Ectodermal cell (in vitro differentiated cells): ENCODE data around the gene SERINC5.
A peak's percentile ranks its signal among the peaks of the same experiment; 100 is the strongest.
"Not testable (repeated sequence)": the region's sequence is repeated elsewhere in the genome, so short reads cannot be mapped to it uniquely, and the experiment has no call there.

Experiments used
- H3K27ac ChIP-seq: 2 replicates; pipeline ENCODE4 v1.7.0; 2013; ENCODE audit warnings: mild to moderate bottlenecking, low read depth, low read length; ENCODE audit not compliant: insufficient read depth, poor library complexity, severe bottlenecking
- H3K27me3 ChIP-seq: 2 replicates; pipeline ENCODE4 v1.7.0; 2013; ENCODE audit warnings: mild to moderate bottlenecking, low read length; ENCODE audit not compliant: insufficient read depth, control insufficient read depth, poor library complexity, severe bottlenecking
- H3K36me3 ChIP-seq: one replicate; pipeline ENCODE4 v1.7.0; 2013; ENCODE audit warnings: low read length; ENCODE audit not compliant: control insufficient read depth, insufficient read depth
- H3K4me1 ChIP-seq: one replicate; pipeline ENCODE4 v1.7.0; 2013; ENCODE audit warnings: low read length; ENCODE audit not compliant: control insufficient read depth, insufficient read depth
- H3K4me3 ChIP-seq: 2 replicates; pipeline ENCODE4 v1.7.0; 2013; ENCODE audit warnings: low read depth, low read length, control low read depth; ENCODE audit not compliant: insufficient read depth
- H3K9me3 ChIP-seq: 2 replicates; pipeline ENCODE4 v1.7.0; 2013; ENCODE audit warnings: mild to moderate bottlenecking, low read length, moderate library complexity; ENCODE audit not compliant: control insufficient read depth
- WGBS, 2 experiments: methylation state at CpG; one replicate each; pipeline ENCODE4 v1.1.7; 2013; ENCODE audit warnings: missing lambda C conversion rate in 2 of 2; 5-methylcytosine and 5-hydroxymethylcytosine counted together

SERINC5 gene

DNA sequence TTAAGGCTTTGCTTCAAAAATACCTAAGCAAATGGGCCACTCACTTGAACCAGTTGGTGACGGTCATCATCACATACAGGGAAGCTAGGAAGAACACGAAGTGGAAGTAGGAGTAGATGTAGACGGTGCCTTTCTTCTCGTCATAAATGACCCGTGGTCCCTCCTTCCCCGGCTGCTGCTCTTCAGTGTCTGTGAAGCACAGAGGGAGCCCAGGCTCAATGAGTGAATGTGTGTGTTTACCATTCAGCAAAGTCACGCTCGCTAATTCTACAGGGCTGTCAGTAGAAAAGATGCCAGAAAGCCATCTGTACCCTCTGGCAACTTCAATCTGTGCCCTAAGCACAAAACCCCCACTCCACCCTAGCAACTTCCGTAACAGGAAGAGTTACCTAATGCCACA lies 109.8 kb downstream of the SERINC5 start:
- 91 to 95% methylated on average over 9 of the region's 9 CpGs for WGBS, 2 experiments
- no peak overlapping the region for H3K4me3 ChIP-seq
- H3K36me3 ChIP-seq = peaks cover 4% of the 10 kb centered on the region
- no peaks in the 10 kb centered on the region for H3K27me3 ChIP-seq
- peaks cover 21% of the 10 kb centered on the region for H3K4me1 ChIP-seq
- H3K27ac ChIP-seq = no peak overlapping the region
- H3K9me3 ChIP-seq = no peaks in the 10 kb centered on the region

DNA sequence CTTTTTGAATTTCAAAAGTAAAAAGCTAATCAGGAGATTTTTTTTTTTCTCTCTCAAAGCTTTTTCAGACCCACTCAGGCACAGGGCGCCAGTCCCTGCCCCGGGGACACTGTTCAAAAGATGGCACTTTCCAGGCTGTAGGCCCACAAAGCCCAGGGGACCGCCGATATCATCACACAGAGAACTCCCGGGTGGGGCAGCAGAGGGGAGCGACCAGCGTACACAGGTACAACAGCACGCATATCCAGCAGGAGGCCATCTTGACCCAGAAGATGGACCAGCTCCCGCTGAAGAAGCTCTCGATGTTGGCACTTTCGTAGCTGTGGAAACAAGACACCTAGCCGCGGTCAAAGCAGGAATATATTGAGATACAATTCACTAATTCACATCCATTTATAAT lies 112.4 kb downstream of the SERINC5 start:
- Histone ChIP-seq H3K4me3 (no peak overlapping the region), H3K27me3 (no peaks in the 10 kb centered on the region), H3K4me1 (peaks cover 21% of the 10 kb centered on the region), H3K9me3 (no peaks in the 10 kb centered on the region), H3K27ac (no peak overlapping the region), H3K36me3 (no peaks in the 10 kb centered on the region)
- 90 to 92% methylated on average over 13 of the region's 13 CpGs for WGBS, 2 experiments

DNA sequence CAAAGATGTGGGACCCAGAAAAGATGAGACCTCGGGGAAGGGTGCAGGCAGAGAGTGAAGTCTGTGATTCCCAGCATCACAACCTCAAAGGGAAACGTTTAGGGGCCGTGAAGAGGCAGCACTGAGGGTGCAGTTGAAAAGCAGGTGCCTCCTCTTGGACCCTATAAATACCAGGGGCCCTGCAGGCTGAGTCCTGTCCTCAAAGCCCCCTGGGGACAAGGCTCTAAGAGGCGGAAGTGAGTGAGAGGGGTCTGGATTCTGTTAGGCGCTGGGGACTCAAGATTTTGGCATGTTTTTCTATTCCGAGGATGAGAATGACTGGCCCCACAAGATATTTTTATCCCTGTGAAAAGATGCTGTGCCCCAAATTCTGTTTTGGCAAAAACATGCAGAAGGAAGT lies 112.9 kb downstream of the SERINC5 start:
- no peaks in the 10 kb centered on the region for H3K27me3 ChIP-seq
- H3K27ac ChIP-seq = peak overlapping the region; percentile 4
- no peak overlapping the region for H3K4me3 ChIP-seq
- H3K36me3 ChIP-seq = no peaks in the 10 kb centered on the region
- peaks cover 21% of the 10 kb centered on the region for H3K4me1 ChIP-seq
- no peaks in the 10 kb centered on the region for H3K9me3 ChIP-seq
- 70 to 81% methylated on average over 6 of the region's 6 CpGs for WGBS, 2 experiments

DNA sequence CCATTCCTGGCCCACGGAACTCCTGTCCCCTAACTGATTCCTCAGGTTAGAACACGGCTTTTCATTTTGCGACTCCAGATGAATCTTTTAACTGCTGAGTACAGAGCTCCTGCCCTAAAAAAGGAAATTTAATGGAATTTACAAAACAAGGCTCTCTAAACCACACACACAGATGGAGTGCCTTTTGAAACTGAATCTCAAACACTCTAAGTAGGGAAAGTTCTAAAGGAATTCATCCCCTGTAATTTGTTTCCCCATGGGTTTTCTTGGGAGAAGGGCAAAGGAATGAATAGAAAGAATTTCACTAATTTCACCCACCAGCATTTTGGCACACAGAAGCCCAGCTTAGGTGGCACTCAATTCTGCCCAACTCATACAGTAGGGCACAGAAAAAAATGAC lies 114.2 kb downstream of the SERINC5 start:
- H3K27me3 ChIP-seq = no peaks in the 10 kb centered on the region
- H3K4me1 ChIP-seq = peaks cover 21% of the 10 kb centered on the region
- peak overlapping the region; percentile 92 for H3K27ac ChIP-seq
- 9 to 17% methylated on average over 3 of the region's 3 CpGs for WGBS, 2 experiments
- no peak overlapping the region for H3K4me3 ChIP-seq
- H3K36me3 ChIP-seq = no peaks in the 10 kb centered on the region
- no peaks in the 10 kb centered on the region for H3K9me3 ChIP-seq

DNA sequence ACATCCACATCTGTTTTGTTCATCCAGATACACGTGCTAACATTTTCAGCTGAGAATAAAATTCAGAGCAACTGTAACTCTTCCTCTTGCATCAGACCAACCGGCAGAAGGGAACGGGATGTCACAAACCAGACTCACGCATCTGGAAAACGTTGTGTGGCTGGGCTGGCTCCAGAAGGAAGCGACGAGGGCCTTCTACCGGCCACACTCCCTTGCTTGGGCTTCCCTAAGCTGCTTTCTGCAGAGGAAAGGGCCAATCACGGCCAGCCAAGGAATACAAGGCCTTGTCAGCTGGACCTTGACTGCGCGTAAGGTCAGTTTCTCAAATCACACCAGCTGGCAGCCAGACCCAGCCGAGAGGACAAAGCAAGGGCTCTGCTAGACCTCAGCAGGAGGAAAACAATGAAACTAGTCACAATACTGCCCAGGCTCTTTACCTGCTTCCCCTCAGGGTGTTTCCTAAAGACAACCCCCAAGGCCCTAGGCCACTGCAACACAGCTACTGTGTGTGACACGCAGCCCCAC lies 114.6 kb downstream of the SERINC5 start:
- WGBS, 2 experiments = 15% methylated on average over 13 of the region's 13 CpGs
- Histone ChIP-seq H3K4me3 (no peak overlapping the region), H3K4me1 (peaks cover 21% of the 10 kb centered on the region), H3K9me3 (no peaks in the 10 kb centered on the region), H3K36me3 (no peaks in the 10 kb centered on the region), H3K27ac (peak overlapping the region; percentile 92), H3K27me3 (no peaks in the 10 kb centered on the region)

DNA sequence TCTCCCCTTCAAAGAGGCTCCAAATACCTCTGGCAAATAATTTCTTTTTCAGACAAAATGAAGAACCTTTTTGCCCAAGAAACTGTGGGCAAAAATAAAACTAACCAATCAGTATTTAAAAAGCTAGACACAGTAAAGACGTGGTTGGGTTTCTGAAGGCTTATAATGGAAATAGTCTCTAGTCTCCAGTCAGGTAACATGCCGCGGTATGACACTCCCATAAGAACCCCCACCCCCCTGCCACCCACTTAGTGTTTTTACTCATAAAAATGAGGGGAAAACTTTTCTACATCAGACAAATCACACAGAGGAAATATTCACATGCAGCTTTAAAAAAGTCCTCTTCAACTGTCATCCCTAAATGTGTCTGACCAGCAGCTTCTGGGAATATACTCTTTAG lies 115.4 kb downstream of the SERINC5 start:
- no peak overlapping the region for H3K27ac ChIP-seq
- no peaks in the 10 kb centered on the region for H3K27me3 ChIP-seq
- H3K4me3 ChIP-seq = no peak overlapping the region
- WGBS, 2 experiments = 75 to 77% methylated on average over 2 to 3 of the region's 3 CpGs
- H3K4me1 ChIP-seq = peaks cover 21% of the 10 kb centered on the region
- no peaks in the 10 kb centered on the region for H3K36me3 ChIP-seq
- no peaks in the 10 kb centered on the region for H3K9me3 ChIP-seq

DNA sequence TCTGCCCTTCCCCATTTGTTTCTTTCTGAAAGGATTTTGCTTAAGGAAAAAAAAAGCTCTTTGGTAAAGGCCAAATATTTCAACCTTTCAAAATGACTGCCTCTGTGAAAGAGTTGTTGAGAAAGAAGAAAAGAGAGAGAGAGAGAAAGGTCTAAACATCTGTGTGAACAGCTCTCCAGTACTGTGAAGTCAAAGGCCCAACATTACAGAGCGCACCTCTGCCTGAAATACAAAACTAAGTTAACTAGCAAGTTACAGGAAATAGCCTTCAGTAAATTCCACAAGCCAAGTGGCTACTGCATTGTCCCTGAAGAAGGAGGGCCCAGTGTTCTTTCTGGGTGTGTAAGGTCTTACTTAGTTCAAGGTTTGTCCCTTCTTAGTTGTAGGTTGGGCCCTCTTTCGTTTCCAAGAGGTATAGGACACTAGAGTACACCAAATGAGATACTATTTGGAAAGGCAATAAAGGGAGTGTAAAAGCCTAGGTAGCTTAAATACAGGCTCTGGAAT lies 116.3 kb downstream of the SERINC5 start:
- no peaks in the 10 kb centered on the region for H3K36me3 ChIP-seq
- H3K27me3 ChIP-seq = no peaks in the 10 kb centered on the region
- H3K27ac ChIP-seq = no peak overlapping the region
- no peaks in the 10 kb centered on the region for H3K9me3 ChIP-seq
- 90 to 94% methylated on average over 2 of the region's 2 CpGs for WGBS, 2 experiments
- peaks cover 25% of the 10 kb centered on the region for H3K4me1 ChIP-seq
- H3K4me3 ChIP-seq = no peak overlapping the region

DNA sequence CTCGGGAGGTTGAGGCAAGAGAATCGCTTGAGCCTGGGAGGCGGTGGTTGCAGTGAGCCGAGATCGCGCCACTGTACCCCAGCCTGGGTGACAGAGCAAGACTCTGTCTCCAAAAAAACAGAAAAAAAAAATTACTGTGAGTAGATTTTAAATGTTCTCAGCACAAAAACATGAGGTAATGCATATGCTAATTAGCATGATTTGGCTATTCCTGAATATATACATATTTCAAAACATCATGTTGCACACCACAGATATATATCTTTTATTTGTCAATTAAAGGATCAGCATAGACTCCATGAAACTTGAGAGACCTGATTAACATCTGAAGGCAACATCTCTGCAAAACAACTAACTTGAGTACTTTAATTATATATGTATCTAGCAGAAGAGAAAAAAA lies 117.4 kb downstream of the SERINC5 start:
- 97% methylated on average over 6 of the region's 6 CpGs for WGBS, 2 experiments
- Histone ChIP-seq H3K4me1 (peaks cover 25% of the 10 kb centered on the region), H3K27me3 (no peaks in the 10 kb centered on the region), H3K27ac (no peak overlapping the region), H3K36me3 (no peaks in the 10 kb centered on the region), H3K4me3 (no peak overlapping the region), H3K9me3 (no peaks in the 10 kb centered on the region)

DNA sequence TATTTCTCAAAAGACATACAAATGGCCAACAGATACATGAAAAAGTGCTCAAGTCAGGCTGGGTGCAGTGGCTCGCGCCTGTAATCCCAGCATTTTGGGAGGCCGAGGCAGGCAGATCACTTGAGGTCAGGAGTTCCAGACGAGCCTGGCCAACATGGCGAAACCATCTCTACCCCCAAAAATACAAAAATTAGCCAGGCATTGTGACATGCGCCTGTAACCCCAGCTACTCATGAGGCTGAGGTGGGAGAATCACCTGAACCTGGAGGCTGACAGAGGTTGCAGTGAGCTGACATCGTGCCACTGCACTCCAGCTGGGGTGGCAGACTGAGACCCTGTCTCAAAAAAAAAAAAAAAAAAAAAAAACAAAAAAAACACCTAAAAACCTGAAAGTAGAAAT lies 119.0 kb downstream of the SERINC5 start:
- H3K27me3 ChIP-seq, H3K27ac ChIP-seq, H3K36me3 ChIP-seq, H3K4me3 ChIP-seq, H3K9me3 ChIP-seq, H3K4me1 ChIP-seq: not testable (repeated sequence)
- WGBS, 2 experiments = 90 to 92% methylated on average over 7 of the region's 7 CpGs

DNA sequence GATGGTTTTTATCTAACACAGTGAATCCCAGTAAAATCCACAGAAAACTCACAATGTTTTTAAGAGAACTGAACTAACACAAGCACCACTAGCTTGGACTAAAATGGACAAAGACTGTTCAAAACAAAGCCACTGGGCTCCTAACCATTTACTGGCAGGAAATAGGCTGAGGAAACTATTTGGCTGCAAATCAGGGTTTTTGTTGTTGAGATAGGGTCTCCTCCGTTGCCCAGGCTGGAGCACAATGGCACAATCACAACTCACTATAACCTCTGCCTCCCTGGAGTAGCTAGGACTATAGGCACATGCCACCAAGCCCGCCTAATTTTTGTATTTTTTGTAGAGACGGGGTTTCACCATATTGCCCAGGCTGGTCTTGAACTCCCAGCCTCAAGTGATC lies 121.0 kb downstream of the SERINC5 start:
- 74 to 84% methylated on average over 3 of the region's 3 CpGs for WGBS, 2 experiments

DNA sequence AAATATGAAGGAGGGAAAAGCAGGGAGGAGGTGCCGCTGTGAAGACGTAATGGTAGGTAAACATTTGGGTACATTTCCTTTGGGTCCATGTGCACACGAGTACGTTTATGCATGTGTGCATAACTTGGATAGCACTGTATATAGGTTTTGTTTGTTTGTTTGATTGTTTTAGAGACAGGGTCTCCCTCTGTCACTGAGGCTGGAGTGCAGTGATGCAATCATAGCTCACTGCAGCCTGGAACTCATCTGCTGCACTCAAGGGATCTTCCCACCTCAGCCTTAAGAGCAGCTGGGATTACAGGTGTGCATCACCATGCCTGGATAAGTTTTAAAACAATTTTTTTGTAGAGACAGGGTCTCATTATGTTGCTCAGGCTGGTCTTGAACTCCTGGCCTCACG lies 126.7 kb downstream of the SERINC5 start:
- Histone ChIP-seq H3K27ac (no peak overlapping the region), H3K9me3 (no peaks in the 10 kb centered on the region), H3K4me3 (no peak overlapping the region), H3K27me3 (no peaks in the 10 kb centered on the region), H3K4me1 (no peaks in the 10 kb centered on the region), H3K36me3 (no peaks in the 10 kb centered on the region)
- 94 to 95% methylated on average over 5 of the region's 5 CpGs for WGBS, 2 experiments

More for the DNA sequence above, 121.0 kb downstream of the SERINC5 start:
- Histone ChIP-seq H3K9me3 (no peaks in the 10 kb centered on the region), H3K27me3 (no peaks in the 10 kb centered on the region), H3K4me3 (no peak overlapping the region), H3K36me3 (no peaks in the 10 kb centered on the region), H3K4me1 (peaks cover 4% of the 10 kb centered on the region), H3K27ac (peak overlapping the region; percentile 18)
